Activated CD4-positive, CD25-positive, alpha-beta regulatory T cell treated with anti-CD3 and anti-CD28 coated beads, Interleukin-2, amount 50 U/mL, for 24 hours (primary cell): ENCODE results near the gene NUDC.
A peak's percentile ranks its signal among the peaks of the same experiment; 100 is the strongest.

Experiments used
- ATAC-seq, 2 donors: fragments of 150-1000 bp; cut with Tn5 transposase; one replicate each; pipeline ENCODE4 v1.10.0; 2021; ENCODE audit warnings: mild to moderate bottlenecking in 1 of 2, moderate library complexity in 1 of 2

The NUDC gene

GRCh38 chr1:26991310-26992116, 70.0 kb downstream of the NUDC start:
- ATAC-seq: peak; percentile 33 to 44

- ATAC-seq: peak; percentile 63 to 67
These were observed 71.9 kb downstream of the NUDC start, which contains the start of gene TRNP1 for GRCh38 chr1:26993237-26994019. TRNP1 (plus strand) TSS chr1:26993692; CDS start chr1:26993787, 95 bp downstream.

DNA sequence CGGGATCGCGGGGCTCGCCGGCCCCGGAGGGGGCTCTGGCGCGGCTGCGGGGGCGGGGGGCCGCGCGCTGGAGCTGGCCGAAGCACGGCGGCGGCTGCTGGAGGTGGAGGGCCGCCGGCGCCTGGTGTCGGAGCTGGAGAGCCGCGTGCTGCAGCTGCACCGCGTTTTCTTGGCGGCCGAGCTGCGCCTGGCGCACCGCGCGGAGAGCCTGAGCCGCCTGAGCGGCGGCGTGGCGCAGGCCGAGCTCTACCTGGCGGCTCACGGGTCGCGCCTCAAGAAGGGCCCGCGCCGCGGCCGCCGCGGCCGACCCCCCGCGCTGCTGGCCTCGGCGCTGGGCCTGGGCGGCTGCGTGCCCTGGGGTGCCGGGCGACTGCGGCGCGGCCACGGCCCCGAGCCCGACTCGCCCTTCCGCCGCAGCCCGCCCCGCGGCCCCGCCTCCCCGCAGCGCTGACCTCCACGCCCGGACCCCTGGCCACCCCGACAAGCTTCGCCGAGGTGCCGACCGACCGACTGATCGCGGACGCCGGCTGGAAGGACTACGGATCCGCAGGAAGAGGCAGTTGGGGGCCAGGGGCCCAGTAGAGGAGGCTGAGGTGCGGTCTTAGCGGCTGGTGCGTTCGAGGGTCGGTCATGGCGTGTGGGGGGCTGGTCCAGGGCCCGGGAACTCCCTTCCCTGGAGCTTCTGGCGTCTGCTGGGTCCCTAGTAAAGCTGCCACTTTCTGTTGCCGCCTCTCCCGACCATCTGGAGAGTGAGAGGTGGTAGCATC, 72.7 kb downstream of the NUDC start:
- ATAC-seq: peak; percentile 27 to 39

GRCh38 chr1:26994787-26995517, 73.4 kb downstream of the NUDC start:
- ATAC-seq: no peak

GRCh38 chr1:26996024-26996423, 74.5 kb downstream of the NUDC start:
- ATAC-seq: no peak
